Erythroblast (primary cell): Measurements from ENCODE around the gene FIG4.

Experiments
- GATA1 ChIP-seq: IDR thresholded peaks from 2 replicates; pipeline ENCODE4 v1.6.1; 2011; ENCODE audit warnings: low read depth, mild to moderate bottlenecking, control low read depth, low read length, moderate library complexity
- POLR2A ChIP-seq: IDR thresholded peaks from 2 replicates; pipeline ENCODE4 v1.6.1; 2011; ENCODE audit warnings: mild to moderate bottlenecking, low read length

DNA sequence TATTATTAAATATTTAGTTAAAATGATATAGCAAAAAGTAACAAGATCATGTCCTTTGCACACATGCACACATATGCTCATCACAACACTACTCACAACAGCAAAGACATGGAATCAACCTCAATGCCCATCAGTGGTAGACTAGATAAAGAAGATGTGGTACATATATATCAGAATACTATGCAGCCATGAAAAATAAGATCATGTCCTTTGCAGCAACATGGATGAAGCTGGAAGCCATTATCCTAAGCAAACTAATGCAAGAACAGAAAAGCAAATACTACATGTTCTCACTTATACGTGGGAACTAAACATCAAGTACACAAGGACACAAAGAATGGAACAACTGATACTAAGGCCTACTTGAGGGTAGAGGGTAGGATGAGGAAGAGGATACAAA lies 14.4 kb upstream of the FIG4 start:
- TF ChIP-seq POLR2A (no peak), GATA1 (no peak)
